ENCODE data around the gene MDH1. TPM values are rescaled to one million over a fixed set of nuclear protein-coding genes. Genes with fewer than 3 reads are reported as not detected.
"Not testable (repeated sequence)": the region's sequence is repeated elsewhere in the genome, so short reads cannot be mapped to it uniquely, and the experiment has no call there.

MDH1 gene
- total RNA-seq, 4 donors from 2014 or later = 152 to 266 (median 192) TPM

DNA sequence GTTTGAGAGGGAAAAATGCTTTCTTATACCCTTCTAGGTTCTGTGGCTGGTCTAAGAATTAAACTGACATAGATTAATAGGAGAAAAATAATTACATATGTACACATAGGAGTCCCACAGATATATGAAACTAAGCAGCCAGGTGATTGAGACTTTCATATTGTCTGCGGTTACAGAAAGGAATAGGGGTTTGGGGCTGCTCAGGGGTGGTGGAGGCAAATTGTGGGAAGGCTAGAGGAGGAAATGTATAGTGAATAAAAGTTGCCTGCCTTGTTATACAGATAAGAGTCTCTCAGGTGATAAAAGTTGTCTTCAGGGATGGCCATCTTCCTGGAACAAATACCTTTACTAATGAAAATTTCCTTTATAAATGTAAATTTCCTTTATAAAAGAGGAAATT lies 28.6 kb downstream of the MDH1 start:
- TF ChIP-seq, protein P1, sequence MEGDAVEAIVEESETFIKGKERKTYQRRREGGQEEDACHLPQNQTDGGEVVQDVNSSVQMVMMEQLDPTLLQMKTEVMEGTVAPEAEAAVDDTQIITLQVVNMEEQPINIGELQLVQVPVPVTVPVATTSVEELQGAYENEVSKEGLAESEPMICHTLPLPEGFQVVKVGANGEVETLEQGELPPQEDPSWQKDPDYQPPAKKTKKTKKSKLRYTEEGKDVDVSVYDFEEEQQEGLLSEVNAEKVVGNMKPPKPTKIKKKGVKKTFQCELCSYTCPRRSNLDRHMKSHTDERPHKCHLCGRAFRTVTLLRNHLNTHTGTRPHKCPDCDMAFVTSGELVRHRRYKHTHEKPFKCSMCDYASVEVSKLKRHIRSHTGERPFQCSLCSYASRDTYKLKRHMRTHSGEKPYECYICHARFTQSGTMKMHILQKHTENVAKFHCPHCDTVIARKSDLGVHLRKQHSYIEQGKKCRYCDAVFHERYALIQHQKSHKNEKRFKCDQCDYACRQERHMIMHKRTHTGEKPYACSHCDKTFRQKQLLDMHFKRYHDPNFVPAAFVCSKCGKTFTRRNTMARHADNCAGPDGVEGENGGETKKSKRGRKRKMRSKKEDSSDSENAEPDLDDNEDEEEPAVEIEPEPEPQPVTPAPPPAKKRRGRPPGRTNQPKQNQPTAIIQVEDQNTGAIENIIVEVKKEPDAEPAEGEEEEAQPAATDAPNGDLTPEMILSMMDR (IDR thresholded peaks at IDR 0.05) = no peak
- no peak for ATAC-seq (ENCODE audit: low FRiP score)
- no peak for DNase-seq (ENCODE audit: low spot score)

- TF ChIP-seq, protein P1 (IDR thresholded peaks at IDR 0.05) = no peak
- ATAC-seq (ENCODE audit: low FRiP score) (no peak), DNase-seq (ENCODE audit: low spot score) (no peak)
Measured at GRCh38 chr2:63619328-63619727, 30.6 kb downstream of the MDH1 start.

DNA sequence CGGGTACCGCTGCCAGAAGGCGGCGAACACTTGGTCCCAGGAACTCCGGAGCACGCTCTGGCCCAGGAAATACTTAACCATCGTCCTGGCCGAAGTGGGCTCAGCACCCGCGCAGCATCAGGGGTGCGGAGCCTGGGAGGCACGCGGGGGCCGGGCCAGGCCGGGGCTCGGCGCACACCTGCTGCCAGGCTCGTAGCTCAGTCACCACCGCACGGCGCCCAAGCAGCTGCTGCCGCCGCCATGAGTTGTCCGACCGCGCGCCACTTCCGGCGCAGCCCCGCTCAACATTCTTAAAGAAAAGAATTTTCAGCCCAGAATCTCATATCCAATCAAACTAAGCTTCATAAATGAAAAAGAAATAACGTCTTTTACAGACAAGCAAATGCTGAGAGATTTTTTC lies 34.0 kb downstream of the MDH1 start:
- TF ChIP-seq, protein P1 (IDR thresholded peaks at IDR 0.05) = no peak
- DNase-seq (ENCODE audit: low spot score) = no peak
- ATAC-seq (ENCODE audit: low FRiP score) = no peak

GRCh38 chr2:63623763-63624162 lies 35.0 kb downstream of the MDH1 start:
- not testable (repeated sequence) for ATAC-seq (ENCODE audit: low FRiP score); DNase-seq (ENCODE audit: low spot score)

GRCh38 chr2:63627866-63628265 lies 39.1 kb downstream of the MDH1 start:
- DNase-seq (ENCODE audit: low spot score) (no peak), ATAC-seq (ENCODE audit: low FRiP score) (no peak)
- TF ChIP-seq, protein P1 (IDR thresholded peaks at IDR 0.05) = no peak

DNA sequence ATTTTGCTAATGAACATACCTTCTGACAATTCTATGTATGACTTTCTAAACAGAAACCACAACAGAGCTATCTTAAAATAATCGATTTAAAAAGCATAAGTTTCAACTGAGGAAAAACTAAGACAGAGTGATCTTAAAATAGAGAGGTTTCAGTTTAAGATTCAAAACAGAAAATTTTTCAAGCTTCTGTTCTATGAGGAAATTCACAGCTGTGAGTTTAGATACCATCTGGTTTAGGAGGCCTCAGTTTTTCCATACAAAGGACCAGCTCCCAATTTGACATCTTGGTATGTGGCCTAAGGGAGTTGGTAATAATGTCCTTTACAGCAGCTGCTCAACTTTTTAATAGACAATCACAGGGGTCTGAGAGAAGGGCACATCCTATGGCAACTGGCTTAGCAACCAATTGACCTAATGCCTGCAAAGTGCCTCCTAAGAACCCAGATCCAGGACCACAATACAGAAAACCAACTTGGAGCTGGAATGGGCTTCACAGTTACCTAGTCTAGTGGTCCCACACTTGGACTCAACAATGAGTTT lies 39.7 kb downstream of the MDH1 start:
- ATAC-seq (ENCODE audit: low FRiP score) (no peak), DNase-seq (ENCODE audit: low spot score) (no peak)
- TF ChIP-seq, protein P1 (IDR thresholded peaks at IDR 0.05) = no peak

DNA sequence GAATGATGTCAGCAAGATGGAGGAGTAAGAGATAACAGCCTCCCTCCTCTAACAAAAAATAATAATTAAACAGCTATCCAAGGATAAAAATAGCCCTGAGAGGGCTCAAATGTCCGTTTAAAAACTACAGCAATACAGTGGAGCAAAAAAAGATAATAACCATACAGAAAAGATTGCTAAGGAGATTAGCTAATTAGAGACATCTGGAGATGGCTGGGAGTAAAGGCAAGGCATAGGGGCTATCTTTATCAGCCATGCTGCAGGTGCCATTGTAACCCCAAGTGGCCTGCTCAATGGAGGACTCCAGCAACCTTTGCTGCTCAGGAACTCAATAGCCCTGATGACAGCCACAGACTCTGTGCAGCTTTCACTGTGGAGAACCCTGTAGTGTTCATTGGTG lies 42.7 kb downstream of the MDH1 start:
- DNase-seq (ENCODE audit: low spot score) = no peak
- ATAC-seq (ENCODE audit: low FRiP score) = no peak
- TF ChIP-seq, protein P1 (IDR thresholded peaks at IDR 0.05) = no peak

- DNase-seq (ENCODE audit: low spot score) (no peak), ATAC-seq (ENCODE audit: low FRiP score) (no peak)
- TF ChIP-seq, protein P1 (IDR thresholded peaks at IDR 0.05) = no peak
Measured at GRCh38 chr2:63632382-63632781, 43.6 kb downstream of the MDH1 start.

All from omental fat pad (tissue), 4 donors.